GM21737 (cell line): ENCODE measurements around the gene UTP15.

Experiments
- ATAC-seq: cut with Tn5 transposase; IDR thresholded peaks from one replicate; pipeline ENCODE4 v1.9.1; 2021; ENCODE audit warnings: mild to moderate bottlenecking, moderate library complexity; ENCODE audit not compliant: unreplicated experiment

UTP15 gene

GRCh38 chr5:73619606-73620333, 54.2 kb downstream of the UTP15 start:
- ATAC-seq, result no peak

- no peak for ATAC-seq
Observed at GRCh38 chr5:73620334-73620687, 54.8 kb downstream of the UTP15 start.

DNA sequence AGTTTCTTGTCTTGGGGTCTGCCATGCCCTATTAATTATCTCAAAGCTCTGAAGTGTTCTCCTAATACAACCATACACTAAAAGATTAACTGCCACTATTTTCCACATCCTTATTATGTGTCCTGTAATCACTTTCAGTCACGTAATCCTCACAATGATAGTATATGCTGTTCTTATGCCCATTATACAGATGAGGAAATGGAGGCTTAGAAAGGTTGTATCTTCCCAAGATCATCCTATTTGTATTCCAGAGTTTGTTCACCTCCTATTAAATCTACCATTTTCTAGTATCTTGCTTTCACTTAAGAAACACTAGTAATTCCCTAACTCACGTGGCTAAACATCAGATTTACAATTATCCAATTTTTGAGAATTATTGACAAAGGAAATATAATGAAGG, 57.5 kb downstream of the UTP15 start:
- ATAC-seq, result no peak

DNA sequence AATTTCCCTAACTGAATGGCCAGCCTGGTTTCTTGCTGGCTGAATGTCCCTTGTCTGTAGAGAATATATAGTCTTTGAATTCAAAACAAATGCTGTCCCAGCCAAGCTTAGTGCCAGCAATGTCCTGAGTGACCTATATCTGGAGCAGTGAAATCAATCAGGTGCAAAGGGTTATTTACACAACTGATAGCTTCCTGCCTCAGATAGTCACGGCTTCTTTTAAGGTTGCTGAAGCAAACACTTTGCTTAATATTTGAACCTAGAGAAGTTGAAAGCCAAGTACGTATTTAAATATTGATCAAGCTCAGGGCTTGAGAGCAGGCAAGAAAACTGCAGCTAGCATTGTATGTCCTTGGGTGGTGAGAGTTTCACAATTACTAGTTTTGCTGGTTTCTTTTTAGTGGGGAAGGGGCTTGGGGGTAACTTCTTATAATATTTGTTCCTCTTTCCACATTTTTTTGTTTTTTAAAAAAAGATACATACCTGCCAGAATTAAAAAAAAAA, 58.4 kb downstream of the UTP15 start:
- ATAC-seq, result no peak

DNA sequence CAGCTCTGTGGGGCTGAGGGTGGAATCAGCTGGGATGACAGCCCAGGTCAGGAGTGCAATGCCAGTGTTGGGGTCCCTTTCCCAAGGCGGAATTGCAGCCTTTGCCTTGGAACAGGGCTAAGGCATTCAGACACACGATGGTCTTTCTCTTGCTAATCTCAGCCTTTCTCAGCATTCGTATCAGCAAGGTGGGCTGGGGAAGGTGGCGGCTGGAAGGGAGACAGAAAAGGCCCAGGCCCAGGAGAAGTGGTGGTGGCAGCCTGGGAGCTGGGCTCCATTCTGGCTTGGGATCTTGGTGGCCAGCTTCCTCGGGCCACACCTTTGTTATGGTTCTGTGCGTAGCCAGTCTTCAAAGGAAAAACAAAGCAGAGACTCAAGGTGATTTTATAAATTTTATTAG, 59.3 kb downstream of the UTP15 start:
- no peak for ATAC-seq

- ATAC-seq, result no peak
Observed at GRCh38 chr5:73625372-73625943, 59.9 kb downstream of the UTP15 start.

- ATAC-seq, result no peak
Observed at GRCh38 chr5:73625944-73626811, 60.6 kb downstream of the UTP15 start, which contains the start of gene ARHGEF28. Gene ARHGEF28, plus strand, starts transcription at chr5:73626196. Its CDS starts 58,656 bp downstream, at chr5:73684852.

GRCh38 chr5:73626814-73627313, 61.3 kb downstream of the UTP15 start:
- no peak for ATAC-seq

GRCh38 chr5:73629456-73629855, 63.9 kb downstream of the UTP15 start:
- ATAC-seq, result no peak

- no peak for ATAC-seq
Observed at GRCh38 chr5:73630765-73631164, 65.2 kb downstream of the UTP15 start.

- ATAC-seq, result no peak
Observed at GRCh38 chr5:73631500-73631899, 66.0 kb downstream of the UTP15 start.
